KMS-11 (cell line): ENCODE data around the gene TTC8.

Experiments
- H2AFZ ChIP-seq: fragments of 200-600 bp; sonication (generic); 2 replicates; pipeline ENCODE4 v1.6.1; 2016; ENCODE audit warnings: antibody characterized with exemption, mixed run types, low read depth
- H3K27ac ChIP-seq: fragments of 200-600 bp; sonication (generic); 2 replicates; pipeline ENCODE4 v1.6.1; 2016; ENCODE audit warnings: mild to moderate bottlenecking, mixed run types
- H3K27me3 ChIP-seq: fragments of 200-600 bp; sonication (generic); 2 replicates; pipeline ENCODE4 v1.6.1; 2017; ENCODE audit warnings: mild to moderate bottlenecking, low read depth, mixed run types, moderate library complexity; ENCODE audit not compliant: insufficient read depth
- H3K36me3 ChIP-seq: fragments of 200-600 bp; sonication (generic); 2 replicates; pipeline ENCODE4 v1.6.1; 2017; ENCODE audit warnings: mild to moderate bottlenecking, mixed run types; ENCODE audit not compliant: insufficient read depth
- H3K4me1 ChIP-seq: fragments of 200-600 bp; sonication (generic); 2 replicates; pipeline ENCODE4 v1.6.1; 2016; ENCODE audit warnings: mild to moderate bottlenecking, low read depth, mixed run types; ENCODE audit not compliant: poor library complexity, severe bottlenecking
- H3K4me2 ChIP-seq: fragments of 200-600 bp; sonication (generic); 2 replicates; pipeline ENCODE4 v1.7.0; 2016; ENCODE audit warnings: mild to moderate bottlenecking, mixed run types
- H3K4me3 ChIP-seq: fragments of 200-600 bp; sonication (generic); IDR thresholded peaks from 2 replicates; pipeline ENCODE4 v1.6.1; 2017; ENCODE audit warnings: low read depth, low read length, mixed read lengths; ENCODE audit not compliant: insufficient read depth
- H3K79me2 ChIP-seq: fragments of 200-600 bp; sonication (generic); 2 replicates; pipeline ENCODE4 v1.6.1; 2016; ENCODE audit warnings: low read depth, mixed run types; ENCODE audit not compliant: insufficient read depth
- H3K9ac ChIP-seq: fragments of 200-600 bp; sonication (generic); 2 replicates; pipeline ENCODE4 v1.6.1; 2016; ENCODE audit warnings: mild to moderate bottlenecking, mixed run types
- H4K20me1 ChIP-seq: fragments of 200-600 bp; sonication (generic); 2 replicates; pipeline ENCODE4 v1.6.1; 2016; ENCODE audit warnings: mild to moderate bottlenecking, mixed run types; ENCODE audit not compliant: insufficient read depth
- CTCF ChIP-seq: fragments of 200-600 bp; sonication (generic); conservative IDR thresholded peaks from 2 replicates; pipeline ENCODE4 v1.6.1; 2017; ENCODE audit warnings: low read depth, mild to moderate bottlenecking, antibody characterized with exemption, low read length, moderate library complexity, mixed read lengths

Gene TTC8

GRCh38 chr14:88790501-88791251 is 33.8 kb upstream of the TTC8 start:
- Histone ChIP-seq H3K4me2 (no peak overlapping the region), H4K20me1 (no peaks in the 10 kb centered on the region), H2AFZ (no peak overlapping the region), H3K36me3 (no peaks in the 10 kb centered on the region), H3K79me2 (no peaks in the 10 kb centered on the region), H3K9ac (no peak overlapping the region), H3K4me1 (peaks cover 16% of the 10 kb centered on the region), H3K4me3 (no peak overlapping the region), H3K27me3 (no peaks in the 10 kb centered on the region), H3K27ac (no peak overlapping the region)
- TF ChIP-seq CTCF: no peak

GRCh38 chr14:88791252-88791621 is 33.2 kb upstream of the TTC8 start:
- H3K36me3 ChIP-seq: no peaks in the 10 kb centered on the region
- no peak overlapping the region for H3K4me3 ChIP-seq
- no peak overlapping the region for H3K27ac ChIP-seq
- H3K4me1 ChIP-seq: peaks cover 16% of the 10 kb centered on the region
- H3K79me2 ChIP-seq: no peaks in the 10 kb centered on the region
- no peak overlapping the region for H2AFZ ChIP-seq
- peak overlapping the region; percentile 52; the same call in 1 of the 2 replicates for H3K4me2 ChIP-seq
- H4K20me1 ChIP-seq: no peaks in the 10 kb centered on the region
- TF ChIP-seq CTCF: no peak
- H3K9ac ChIP-seq: no peak overlapping the region
- no peaks in the 10 kb centered on the region for H3K27me3 ChIP-seq

DNA sequence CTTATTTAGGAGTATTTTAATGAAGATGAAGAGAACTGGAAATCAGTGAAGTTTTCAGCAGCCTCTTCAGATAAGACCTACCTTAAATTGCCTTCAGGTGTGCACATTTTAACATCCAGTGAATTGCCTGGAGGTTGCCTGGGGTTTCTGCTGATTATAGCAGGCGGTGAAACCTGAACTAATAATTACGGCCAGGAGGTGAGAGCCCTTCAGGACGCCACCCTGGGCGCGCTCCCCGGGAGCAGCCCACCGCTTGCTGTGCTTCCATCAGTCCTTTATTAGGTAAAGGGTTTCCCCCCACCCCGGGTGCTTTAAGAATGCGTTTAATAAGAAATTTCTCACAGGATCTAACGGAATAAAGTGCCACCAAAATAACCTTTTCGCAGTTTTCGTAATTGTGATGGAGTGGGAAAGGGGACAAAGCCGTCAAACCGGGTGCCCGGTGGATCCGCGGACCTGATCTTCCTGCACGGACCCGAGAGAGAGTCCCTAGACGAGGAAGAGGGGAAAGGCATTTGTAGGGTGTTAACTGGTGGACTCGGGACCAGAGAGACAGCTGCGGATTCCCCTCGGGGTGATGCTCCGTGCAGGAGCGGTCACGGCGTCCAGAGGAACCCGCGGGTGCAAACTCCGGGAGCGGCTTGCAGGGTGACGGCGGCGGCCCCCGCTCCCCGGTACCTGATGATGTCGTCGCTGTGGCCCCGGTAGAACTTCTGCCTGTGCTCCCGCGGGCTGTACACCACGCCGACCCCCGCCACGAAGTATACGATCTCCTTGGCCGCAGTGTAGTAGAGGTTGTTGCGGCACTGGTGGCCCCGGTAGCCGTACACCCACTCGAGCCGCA is 32.6 kb upstream of the TTC8 start:
- TF ChIP-seq CTCF: no peak
- Histone ChIP-seq H3K27ac (peak overlapping the region; percentile 46), H3K4me2 (peak overlapping the region; percentile 52; the same call in 1 of the 2 replicates), H3K4me1 (peaks cover 16% of the 10 kb centered on the region), H3K27me3 (no peaks in the 10 kb centered on the region), H2AFZ (peak overlapping the region; percentile 78), H4K20me1 (no peaks in the 10 kb centered on the region), H3K4me3 (no peak overlapping the region), H3K9ac (peak overlapping the region; percentile 53; the same call in 1 of the 2 replicates), H3K36me3 (no peaks in the 10 kb centered on the region), H3K79me2 (no peaks in the 10 kb centered on the region)

GRCh38 chr14:88792473-88793258 is 31.8 kb upstream of the TTC8 start, which contains the start of gene EML5:
EML5 (minus strand) TSS chr14:88792953; CDS start chr14:88792503, 450 bp downstream.
- Histone ChIP-seq H4K20me1 (no peaks in the 10 kb centered on the region), H3K27ac (peak within 1 kb of the TSS; percentile 46), H3K27me3 (no peaks in the 10 kb centered on the region), H3K4me2 (peak within 1 kb of the TSS; percentile 52), H3K36me3 (no peaks in the 10 kb centered on the region), H3K79me2 (no peaks in the 10 kb centered on the region), H2AFZ (peak within 1 kb of the TSS; percentile 90), H3K9ac (peak within 1 kb of the TSS; percentile 53; the same call in 1 of the 2 replicates), H3K4me3 (no peak within 1 kb of the TSS), H3K4me1 (peaks cover 16% of the 10 kb centered on the region)
- no peak for TF ChIP-seq CTCF
